Ascending aorta (tissue), 2 donors: ENCODE results near the gene CDAN1. TPM values are rescaled to one million over a fixed set of nuclear protein-coding genes. Genes with fewer than 3 reads are reported as not detected.

Source experiments
- DNase-seq, 2 donors: peaks; one replicate each; pipeline ENCODE4 v3.0.0-alpha.2; 2019; ENCODE audit warnings: low spot score in 2 of 2
- H3K27ac ChIP-seq, 2 donors: fragments of 200-600 bp; sonication (generic); one replicate each; pipeline ENCODE4 v1.5.1; 2016 to 2017; ENCODE audit warnings: mild to moderate bottlenecking in 1 of 2
- H3K27me3 ChIP-seq: fragments of 200-600 bp; sonication (generic); one replicate; pipeline ENCODE4 v1.5.1; 2017
- H3K36me3 ChIP-seq, 2 donors: fragments of 200-600 bp; sonication (generic); one replicate each; pipeline ENCODE4 v1.5.1; 2016
- H3K4me1 ChIP-seq, 2 donors: fragments of 200-600 bp; sonication (generic); one replicate each; pipeline ENCODE4 v1.5.1; 2016 to 2017; ENCODE audit warnings: mild to moderate bottlenecking in 1 of 2
- H3K4me3 ChIP-seq, 2 donors: fragments of 200-600 bp; sonication (generic); one replicate each; pipeline ENCODE4 v1.5.1; 2016 to 2017; ENCODE audit warnings: mild to moderate bottlenecking in 1 of 2
- H3K9me3 ChIP-seq, 2 donors: fragments of 200-600 bp; sonication (generic); one replicate each; pipeline ENCODE4 v1.5.1; 2016
- intact Hi-C: fragments of 100-400 bp; cut with DNase I; formaldehyde crosslinking; loops from one replicate; pipeline ENCODE4 v1.15.1; 2023
- total RNA-seq: library from RNA; depleted of rRNA; stranded (reverse); fragments of >200 nt; gene quantifications from one replicate; pipeline ENCODE4 v1.1.0, GENCODE V29; 2016
- TF ChIP-seq, protein P1 (sequence below), 3 experiments: fragments of 200-600 bp in 2 of 3; fragments of 450-650 bp in 1 of 3; sonication (generic) in 2 of 3; IDR thresholded peaks; one replicate each; pipeline ENCODE4 v1.5.1; 2016 to 2019; ENCODE audit warnings: antibody characterized with exemption in 3 of 3, mild to moderate bottlenecking in 1 of 3, moderate library complexity in 1 of 3

Gene CDAN1
- total RNA-seq, 1 donor from 2014 or later: 16.2 TPM

DNA sequence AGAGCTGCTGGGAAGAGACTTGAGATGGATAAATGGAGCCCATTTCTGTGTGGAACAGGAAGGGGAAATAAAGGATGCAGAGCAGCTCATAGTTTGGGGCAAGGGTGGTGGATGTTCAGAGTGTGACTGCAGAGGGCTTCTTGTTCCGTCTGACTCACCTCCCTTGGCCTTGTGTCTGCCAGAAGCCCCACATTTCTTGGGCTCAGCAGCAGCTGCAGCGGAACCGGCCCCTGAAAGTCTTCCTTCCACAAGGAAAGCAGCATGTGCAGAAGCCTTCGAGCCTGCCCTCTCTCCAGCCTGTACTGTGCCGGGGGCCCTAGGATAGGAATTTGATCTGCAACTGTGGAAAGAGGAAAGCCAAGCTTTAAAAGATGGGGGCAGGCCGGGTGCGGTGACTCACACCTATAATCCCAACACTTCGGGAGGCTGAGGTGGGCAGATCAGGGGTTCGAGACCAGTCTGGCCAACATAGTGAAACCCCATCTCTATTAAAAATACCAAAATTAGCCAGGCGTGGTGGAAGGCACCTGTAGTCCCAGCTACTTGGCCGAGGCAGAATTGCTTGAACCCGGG is 11.5 kb downstream of the CDAN1 start:
- no peak for DNase-seq
- TF ChIP-seq, protein P1, sequence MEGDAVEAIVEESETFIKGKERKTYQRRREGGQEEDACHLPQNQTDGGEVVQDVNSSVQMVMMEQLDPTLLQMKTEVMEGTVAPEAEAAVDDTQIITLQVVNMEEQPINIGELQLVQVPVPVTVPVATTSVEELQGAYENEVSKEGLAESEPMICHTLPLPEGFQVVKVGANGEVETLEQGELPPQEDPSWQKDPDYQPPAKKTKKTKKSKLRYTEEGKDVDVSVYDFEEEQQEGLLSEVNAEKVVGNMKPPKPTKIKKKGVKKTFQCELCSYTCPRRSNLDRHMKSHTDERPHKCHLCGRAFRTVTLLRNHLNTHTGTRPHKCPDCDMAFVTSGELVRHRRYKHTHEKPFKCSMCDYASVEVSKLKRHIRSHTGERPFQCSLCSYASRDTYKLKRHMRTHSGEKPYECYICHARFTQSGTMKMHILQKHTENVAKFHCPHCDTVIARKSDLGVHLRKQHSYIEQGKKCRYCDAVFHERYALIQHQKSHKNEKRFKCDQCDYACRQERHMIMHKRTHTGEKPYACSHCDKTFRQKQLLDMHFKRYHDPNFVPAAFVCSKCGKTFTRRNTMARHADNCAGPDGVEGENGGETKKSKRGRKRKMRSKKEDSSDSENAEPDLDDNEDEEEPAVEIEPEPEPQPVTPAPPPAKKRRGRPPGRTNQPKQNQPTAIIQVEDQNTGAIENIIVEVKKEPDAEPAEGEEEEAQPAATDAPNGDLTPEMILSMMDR (IDR thresholded peaks at IDR 0.05): no peak
- Histone ChIP-seq H3K36me3 (peaks cover 66 to 79% of the 10 kb centered on the region in 2 donors), H3K4me3 (no peak overlapping the region), H3K27me3 (no peaks in the 10 kb centered on the region), H3K4me1 (peaks cover 0 to 11% of the 10 kb centered on the region in 2 donors), H3K9me3 (no peaks in the 10 kb centered on the region), H3K27ac (no peak overlapping the region)
- intact Hi-C loops: no loop called here

DNA sequence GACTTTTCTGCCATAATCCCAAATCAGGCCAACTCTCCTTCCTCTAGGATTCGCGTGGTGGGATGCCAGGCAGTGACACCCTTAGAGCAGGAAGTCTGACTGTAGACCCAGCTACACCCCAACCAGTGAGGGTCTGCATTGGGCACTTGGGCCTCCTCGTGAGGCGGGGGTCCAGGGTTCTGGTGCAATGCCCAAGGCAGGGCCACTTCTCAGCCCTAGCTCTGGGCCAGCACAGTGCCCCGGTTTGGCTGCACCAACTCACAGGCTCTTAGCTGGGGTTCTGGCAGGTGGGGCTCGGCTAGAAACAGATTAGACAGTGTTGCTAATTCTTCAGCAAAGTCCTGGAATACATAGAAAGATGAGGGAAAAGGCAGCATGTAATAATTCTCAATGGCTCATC is 12.7 kb downstream of the CDAN1 start:
- DNase-seq: peak in 1 of 2 donors; percentile 50
- Histone ChIP-seq H3K4me3 (no peak overlapping the region), H3K4me1 (peaks cover 0 to 11% of the 10 kb centered on the region in 2 donors), H3K27ac (no peak overlapping the region), H3K36me3 (peaks cover 63 to 78% of the 10 kb centered on the region in 2 donors), H3K27me3 (no peaks in the 10 kb centered on the region), H3K9me3 (no peaks in the 10 kb centered on the region)
- intact Hi-C loops: loop anchor here (5.0 kb wide), 1 partner anchor 203 kb away; no protein-coding TSS in a partner anchor
- TF ChIP-seq, protein P1 (IDR thresholded peaks at IDR 0.05): no peak

DNA sequence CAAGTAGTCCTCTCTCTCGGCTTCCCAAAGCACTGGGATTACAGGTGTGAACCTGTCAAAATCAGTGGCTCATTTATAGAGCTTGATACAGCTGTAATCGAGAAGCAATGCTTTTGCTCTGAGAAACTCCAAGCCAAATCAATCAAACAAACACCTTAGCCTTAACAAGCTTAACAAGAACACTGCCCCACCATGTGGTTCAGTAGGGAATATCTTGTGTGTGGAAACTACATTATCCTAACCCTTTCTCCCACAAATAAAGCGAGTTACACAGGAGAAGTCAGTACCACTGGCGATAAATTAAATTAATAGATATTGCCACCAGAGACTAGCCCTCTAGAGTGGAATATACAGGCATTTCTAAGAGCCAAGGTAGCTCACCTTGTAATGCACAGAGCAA is 13.9 kb downstream of the CDAN1 start:
- Histone ChIP-seq H3K27ac (peak overlapping the region in 1 of 2 donors; percentile 70), H3K4me1 (peaks cover 0 to 11% of the 10 kb centered on the region in 2 donors)
- intact Hi-C loops: loop anchor here (5.0 kb wide), 1 partner anchor 204 kb away; no protein-coding TSS in a partner anchor

DNA sequence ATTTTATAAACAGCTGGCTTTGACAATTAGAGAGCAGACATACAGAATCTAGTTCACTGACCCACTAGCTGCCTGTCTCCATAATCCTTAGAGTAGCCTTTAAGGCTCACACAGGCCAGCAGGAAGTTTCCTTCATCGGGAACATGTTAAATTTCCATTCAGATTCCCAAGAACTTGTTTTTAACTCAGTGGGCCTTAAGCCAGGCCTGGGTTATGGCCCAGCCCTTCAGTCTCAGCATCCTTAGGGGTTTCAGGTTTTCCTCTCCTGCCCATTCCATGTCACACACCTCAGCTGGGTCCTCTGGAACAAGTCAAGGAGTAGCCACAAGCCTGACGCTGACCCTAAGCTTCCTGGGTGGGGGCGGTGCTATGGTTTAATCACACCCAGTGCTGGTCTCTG is 15.0 kb downstream of the CDAN1 start:
- no peak overlapping the region for H3K4me3 ChIP-seq
- intact Hi-C loops: loop anchor here (5.0 kb wide), 1 partner anchor 205 kb away; no protein-coding TSS in a partner anchor
- peaks cover 55 to 72% of the 10 kb centered on the region in 2 donors for H3K36me3 ChIP-seq

More for the DNA sequence above, 13.9 kb downstream of the CDAN1 start:
- no peaks in the 10 kb centered on the region for H3K9me3 ChIP-seq
- DNase-seq: no peak
- TF ChIP-seq, protein P1 (IDR thresholded peaks at IDR 0.05): no peak
- H3K4me3 ChIP-seq: no peak overlapping the region
- H3K27me3 ChIP-seq: no peaks in the 10 kb centered on the region
- H3K36me3 ChIP-seq: peaks cover 63 to 78% of the 10 kb centered on the region in 2 donors

DNA sequence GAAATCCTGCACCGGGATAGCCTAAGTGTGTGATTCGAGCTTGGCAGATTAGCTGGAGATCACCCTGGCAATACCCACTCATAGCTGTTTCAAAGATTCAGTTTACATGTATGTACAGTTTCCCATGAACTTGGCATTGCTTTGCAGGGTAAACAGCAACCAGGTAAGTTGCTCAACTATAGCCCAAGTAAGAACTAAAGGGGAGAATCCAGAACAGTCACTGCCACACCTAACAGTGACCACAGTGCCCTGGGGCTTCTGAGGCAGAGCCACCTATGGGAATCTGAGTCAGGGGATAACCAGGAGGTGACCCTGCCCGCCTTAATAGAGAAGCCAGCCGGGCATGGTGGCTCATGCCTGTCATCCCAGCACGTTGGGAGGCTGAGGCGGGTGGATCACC is 15.9 kb downstream of the CDAN1 start:
- intact Hi-C loops: loop anchor here (5.0 kb wide), 1 partner anchor 206 kb away; no protein-coding TSS in a partner anchor
- H3K36me3 ChIP-seq: peaks cover 50 to 63% of the 10 kb centered on the region in 2 donors
- no peak overlapping the region for H3K4me3 ChIP-seq
- DNase-seq: no peak
- peak overlapping the region; percentile 70 to 78 for H3K27ac ChIP-seq
- TF ChIP-seq, protein P1 (IDR thresholded peaks at IDR 0.05): no peak
- no peaks in the 10 kb centered on the region for H3K27me3 ChIP-seq
- no peaks in the 10 kb centered on the region for H3K9me3 ChIP-seq
- H3K4me1 ChIP-seq: peaks cover 0 to 11% of the 10 kb centered on the region in 2 donors

More for the DNA sequence above, 15.0 kb downstream of the CDAN1 start:
- no peaks in the 10 kb centered on the region for H3K9me3 ChIP-seq
- TF ChIP-seq, protein P1 (IDR thresholded peaks at IDR 0.05): no peak
- H3K27me3 ChIP-seq: no peaks in the 10 kb centered on the region
- H3K27ac ChIP-seq: peak overlapping the region; percentile 70 to 78
- DNase-seq: no peak
- H3K4me1 ChIP-seq: peaks cover 0 to 11% of the 10 kb centered on the region in 2 donors
